CMK (cell line): ENCODE measurements around the gene SCG3.
"Not testable (repeated sequence)": the region's sequence is repeated elsewhere in the genome, so short reads cannot be mapped to it uniquely, and the experiment has no call there.

Source experiments
- DNase-seq: peaks from one replicate; pipeline ENCODE4 v3.0.0-alpha.2; 2010; ENCODE audit warnings: low read depth

The SCG3 gene

GRCh38 chr15:51681303-51681963, at the start of gene SCG3:
TSS of gene SCG3 (plus strand) at chr15:51681503. CDS start at chr15:51681756, 253 bp downstream.
- DNase-seq, result no peak

DNA sequence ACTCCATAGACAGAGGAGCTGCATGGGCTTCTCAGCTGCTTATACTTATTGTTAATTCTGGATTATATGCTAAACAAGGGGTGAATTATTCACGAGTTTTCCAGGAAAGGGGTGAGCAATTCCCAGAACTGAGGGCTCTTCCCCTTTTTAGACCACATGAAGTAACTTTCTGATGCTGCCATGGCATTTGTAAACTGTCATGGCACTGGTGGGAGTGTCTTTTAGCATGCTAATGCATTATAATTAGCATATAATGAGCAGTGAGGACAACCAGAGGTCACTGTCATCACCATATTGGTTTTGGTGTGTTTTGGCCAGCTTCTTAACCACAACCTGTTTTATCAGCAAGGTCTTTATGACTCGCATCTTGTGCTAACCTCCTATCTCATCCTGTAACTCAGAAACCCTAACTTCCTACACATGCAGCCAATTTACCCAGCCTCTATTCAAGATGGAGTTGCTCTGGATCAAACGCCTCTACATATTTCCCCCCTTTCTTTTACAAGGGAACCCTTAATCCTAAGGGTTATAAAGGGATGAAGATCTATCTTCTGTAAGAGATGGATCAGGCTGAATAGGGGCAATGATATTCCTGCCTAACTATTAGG, 46.6 kb upstream of the SCG3 start:
- DNase-seq, result peak; percentile 47

GRCh38 chr15:51641490-51642130, 39.7 kb upstream of the SCG3 start:
- DNase-seq, result no peak

- DNase-seq, result no peak
Measured at GRCh38 chr15:51642696-51643095, 38.6 kb upstream of the SCG3 start.

DNA sequence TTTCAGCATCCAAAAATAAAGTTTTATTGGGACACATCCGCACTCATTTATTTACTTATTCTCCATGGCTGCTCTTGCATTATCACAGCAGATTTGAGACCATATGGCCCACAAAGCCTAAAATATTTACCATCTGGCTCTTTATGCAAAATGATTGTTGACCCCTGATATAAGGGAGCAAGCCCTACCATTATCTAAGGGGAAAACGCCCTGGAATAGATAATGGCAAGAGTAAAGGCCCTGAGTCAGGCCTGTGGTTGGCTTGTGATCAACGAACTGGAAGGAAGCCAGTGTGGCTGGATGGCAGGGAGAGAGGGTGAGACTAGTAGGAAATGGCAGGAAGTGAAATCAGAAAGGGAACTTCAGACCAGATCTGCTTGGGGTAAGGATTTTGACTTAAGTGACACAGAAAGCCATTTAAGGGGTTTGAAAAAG, 34.2 kb upstream of the SCG3 start:
- DNase-seq, result peak; percentile 58

DNA sequence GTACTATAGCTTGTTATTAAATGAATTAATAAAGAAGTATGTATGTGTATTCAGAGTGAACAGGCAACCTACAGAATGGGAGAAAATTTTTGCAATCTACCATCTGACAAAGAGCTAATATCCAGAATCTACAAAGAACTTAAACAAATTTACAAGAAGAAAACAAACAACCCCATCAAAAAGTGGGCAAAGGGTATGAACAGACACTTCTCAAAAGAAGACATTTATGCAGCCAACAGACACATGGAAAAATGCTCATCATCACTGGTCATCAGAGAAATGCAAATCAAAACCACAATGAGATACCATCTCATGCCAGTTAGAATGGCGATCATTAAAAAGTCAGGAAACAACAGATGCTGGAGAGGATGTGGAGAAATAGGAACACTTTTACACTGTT, 33.2 kb upstream of the SCG3 start:
- DNase-seq, result not testable (repeated sequence)

DNA sequence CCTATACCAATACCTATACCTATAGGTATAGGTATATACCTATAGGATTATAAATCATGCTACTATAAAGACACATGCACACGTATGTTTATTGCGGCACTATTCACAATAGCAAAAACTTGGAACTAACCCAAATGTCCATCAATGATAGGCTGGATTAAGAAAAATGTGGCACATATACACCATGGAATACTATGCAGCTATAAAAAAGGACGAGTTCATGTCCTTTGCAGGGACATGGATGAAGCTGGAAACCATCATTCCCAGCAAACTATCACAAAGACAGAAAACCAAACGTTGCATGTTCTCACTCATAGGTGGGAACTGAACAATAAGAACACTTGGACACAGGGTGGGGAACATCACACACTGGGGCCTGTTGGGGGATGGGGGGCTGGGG, 32.7 kb upstream of the SCG3 start:
- not testable (repeated sequence) for DNase-seq

GRCh38 chr15:51649659-51650521, 31.4 kb upstream of the SCG3 start:
- peak; percentile 18 for DNase-seq

DNA sequence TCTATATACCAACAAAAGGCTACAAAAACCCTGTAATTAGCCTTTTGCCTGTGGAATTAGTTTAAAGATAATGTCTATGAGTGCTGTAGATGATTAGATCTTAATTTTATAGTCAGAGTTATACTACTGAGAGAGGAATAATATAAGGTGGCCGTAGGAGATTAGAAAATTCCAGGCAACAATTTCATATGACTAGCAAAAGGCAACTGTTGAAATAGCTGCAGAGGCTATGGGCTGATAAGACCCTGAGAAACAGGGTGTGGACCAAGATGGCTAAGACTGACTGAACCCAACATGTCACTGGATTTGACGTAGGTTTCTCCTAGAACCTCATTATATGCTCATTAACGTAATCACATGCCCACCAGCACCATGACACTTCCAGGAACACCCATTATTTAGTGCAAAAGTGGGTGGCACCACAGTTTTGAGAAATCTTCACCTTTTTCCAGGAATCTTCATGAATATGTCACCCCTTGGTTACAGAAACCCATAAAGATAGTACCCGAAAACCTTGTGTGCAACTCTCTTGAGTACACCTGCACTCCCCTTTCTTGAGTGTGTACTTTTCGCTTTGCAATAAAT, 29.1 kb upstream of the SCG3 start:
- no peak for DNase-seq

GRCh38 chr15:51655401-51656057, 25.8 kb upstream of the SCG3 start:
- DNase-seq, result not testable (repeated sequence)

GRCh38 chr15:51658664-51659063, 22.6 kb upstream of the SCG3 start:
- no peak for DNase-seq

DNA sequence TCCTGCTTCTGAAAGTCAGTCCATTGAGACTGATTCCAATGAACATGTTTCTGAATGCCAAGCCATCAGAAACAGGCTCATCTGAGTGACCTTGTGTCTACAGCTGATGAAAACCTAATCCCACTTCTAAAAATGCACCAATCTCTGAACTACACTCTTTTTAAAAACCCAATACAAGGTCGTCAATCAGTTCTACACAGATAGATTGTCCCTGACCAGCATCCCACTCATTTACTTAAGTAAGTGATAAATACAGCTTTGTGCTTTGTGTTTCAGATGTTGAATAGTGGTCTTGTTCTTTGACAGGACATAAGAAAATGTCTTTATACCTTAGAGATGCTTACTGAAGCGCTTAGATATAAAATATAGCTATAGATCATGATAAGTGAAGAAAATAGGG, 20.2 kb upstream of the SCG3 start:
- DNase-seq, result no peak

- no peak for DNase-seq
Measured at GRCh38 chr15:51667478-51667877, 13.8 kb upstream of the SCG3 start.

GRCh38 chr15:51668446-51668845, 12.9 kb upstream of the SCG3 start:
- DNase-seq, result no peak

DNA sequence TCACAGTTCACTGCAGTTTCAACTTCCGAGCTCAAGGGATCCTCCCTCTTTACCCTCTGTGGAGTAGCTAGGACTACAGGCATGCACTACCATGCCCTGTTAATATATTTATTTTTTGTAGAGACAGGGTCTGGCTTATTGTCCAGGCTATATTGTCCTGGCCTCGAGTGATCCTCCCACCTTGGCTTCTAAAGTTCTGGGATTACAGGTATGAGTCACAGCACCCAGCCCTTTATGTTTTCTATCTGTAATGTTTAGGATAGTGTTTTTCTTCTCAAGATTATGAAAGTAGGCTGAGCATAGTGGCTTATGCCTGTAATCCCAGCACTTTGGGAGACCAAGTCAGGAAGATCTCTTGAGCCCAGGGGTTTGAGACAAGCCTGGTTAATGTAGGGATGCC, 11.9 kb upstream of the SCG3 start:
- no peak for DNase-seq

GRCh38 chr15:51672155-51672687, 9.1 kb upstream of the SCG3 start:
- DNase-seq, result no peak

DNA sequence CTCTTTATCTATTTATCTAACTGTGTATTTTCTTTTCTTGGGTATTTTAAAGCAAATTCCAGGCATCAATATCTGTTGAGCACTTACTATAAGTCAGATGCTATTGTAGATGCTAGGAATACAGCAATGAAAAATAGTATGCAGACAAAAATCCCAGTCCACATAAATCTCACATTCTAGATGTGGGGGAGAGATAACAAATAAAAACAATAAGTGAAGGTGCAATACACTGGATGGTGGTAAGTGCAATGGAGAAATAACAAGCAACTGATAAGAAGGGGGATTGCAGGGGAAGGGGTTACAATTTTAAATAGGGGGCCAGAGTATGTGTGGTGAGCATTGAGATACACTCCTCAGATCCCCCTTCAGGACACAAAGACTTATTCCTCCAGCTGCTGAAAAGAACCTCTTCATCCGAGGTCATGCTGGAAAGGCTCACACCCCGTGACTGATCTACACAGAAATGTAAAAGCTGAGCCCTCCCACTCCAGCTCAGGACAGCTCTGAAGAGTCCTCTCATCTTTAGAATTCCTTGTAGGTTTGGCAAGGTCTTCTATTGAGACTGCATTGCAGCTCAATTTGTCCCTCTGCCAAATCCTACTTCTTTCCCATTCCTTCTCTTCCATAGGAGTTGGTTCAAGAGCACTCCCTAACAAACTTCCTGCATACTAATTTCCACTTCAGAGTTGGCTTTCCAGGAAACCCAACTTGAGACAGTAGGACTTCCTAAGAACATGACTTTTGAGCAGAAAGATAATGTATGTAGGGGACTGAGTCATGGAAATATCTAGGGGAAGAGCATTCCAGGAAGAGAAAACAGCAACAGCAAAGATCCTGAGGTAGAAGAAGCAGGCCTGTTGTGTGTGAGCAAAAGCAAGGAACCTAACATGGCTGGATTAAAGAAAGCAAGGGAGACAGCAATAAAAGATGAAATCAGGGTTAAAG, 8.1 kb upstream of the SCG3 start:
- no peak for DNase-seq

GRCh38 chr15:51675234-51675633, 6.1 kb upstream of the SCG3 start:
- DNase-seq, result no peak

DNA sequence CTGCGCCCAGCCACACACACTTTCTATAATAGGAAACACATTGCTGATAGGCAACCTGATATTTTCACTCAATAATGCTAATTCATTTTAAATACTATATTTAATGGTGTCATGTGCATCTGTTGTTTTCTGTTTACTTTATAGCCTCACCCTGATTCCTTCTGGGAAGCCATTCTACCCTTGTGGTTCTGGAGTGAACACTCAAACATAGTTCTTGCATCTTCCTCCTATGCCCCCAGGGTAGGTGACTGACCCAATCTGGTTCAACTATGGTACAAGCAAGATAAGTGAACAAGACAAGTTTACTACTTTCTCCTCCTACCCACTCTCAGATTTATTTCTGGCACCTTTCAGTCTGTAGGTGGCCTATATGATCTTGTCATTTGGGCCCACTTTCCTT, 4.3 kb upstream of the SCG3 start:
- no peak for DNase-seq

DNA sequence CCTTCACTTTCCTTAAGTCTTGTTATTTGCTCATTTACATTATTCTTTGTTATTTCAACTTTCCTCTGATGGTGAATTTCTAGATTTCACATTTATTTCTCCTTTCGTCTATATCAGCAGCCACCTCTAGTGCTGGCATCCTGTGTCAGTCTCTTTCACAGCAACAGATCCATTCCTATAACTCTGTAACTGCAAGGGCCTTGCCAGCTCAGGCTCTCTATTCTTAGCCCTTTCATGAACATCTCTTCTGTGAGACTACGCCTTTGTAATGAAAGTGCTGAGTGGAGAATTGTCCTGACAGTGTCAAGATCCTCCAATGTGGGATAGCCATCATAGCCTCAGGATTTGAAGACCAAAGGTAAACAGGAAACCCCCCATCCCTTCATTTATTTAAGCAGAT, 3.9 kb upstream of the SCG3 start:
- no peak for DNase-seq
